ENCODE measurements around the gene ATG9B.

DNA sequence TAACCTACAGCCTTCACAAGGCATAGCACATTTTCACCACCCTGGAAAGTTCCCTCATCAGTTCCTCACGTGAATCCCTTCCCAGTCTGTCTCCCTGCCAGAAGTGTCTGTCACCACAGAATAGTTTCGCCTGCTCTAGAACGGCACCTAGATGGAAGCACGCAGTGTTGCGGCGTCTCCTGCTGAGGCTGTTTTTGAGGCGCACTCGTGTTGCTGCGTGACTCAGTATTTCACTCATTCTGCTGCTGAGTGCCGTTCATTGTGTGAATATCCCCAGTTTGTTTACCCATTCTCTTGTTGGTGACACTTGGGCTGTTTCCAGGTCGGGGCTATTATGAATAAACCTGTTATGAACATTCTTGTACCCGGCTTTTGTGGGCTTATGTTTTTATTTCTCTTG, 20.7 kb downstream of the ATG9B start:
- TF ChIP-seq, protein P1, sequence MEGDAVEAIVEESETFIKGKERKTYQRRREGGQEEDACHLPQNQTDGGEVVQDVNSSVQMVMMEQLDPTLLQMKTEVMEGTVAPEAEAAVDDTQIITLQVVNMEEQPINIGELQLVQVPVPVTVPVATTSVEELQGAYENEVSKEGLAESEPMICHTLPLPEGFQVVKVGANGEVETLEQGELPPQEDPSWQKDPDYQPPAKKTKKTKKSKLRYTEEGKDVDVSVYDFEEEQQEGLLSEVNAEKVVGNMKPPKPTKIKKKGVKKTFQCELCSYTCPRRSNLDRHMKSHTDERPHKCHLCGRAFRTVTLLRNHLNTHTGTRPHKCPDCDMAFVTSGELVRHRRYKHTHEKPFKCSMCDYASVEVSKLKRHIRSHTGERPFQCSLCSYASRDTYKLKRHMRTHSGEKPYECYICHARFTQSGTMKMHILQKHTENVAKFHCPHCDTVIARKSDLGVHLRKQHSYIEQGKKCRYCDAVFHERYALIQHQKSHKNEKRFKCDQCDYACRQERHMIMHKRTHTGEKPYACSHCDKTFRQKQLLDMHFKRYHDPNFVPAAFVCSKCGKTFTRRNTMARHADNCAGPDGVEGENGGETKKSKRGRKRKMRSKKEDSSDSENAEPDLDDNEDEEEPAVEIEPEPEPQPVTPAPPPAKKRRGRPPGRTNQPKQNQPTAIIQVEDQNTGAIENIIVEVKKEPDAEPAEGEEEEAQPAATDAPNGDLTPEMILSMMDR (IDR thresholded peaks at IDR 0.05): no peak
- no peak for TF ChIP-seq RAD21 (conservative IDR thresholded peaks at IDR 0.05 in 1 of 2, IDR thresholded peaks at IDR 0.05 in 1 of 2)
- TF ChIP-seq, protein P2, sequence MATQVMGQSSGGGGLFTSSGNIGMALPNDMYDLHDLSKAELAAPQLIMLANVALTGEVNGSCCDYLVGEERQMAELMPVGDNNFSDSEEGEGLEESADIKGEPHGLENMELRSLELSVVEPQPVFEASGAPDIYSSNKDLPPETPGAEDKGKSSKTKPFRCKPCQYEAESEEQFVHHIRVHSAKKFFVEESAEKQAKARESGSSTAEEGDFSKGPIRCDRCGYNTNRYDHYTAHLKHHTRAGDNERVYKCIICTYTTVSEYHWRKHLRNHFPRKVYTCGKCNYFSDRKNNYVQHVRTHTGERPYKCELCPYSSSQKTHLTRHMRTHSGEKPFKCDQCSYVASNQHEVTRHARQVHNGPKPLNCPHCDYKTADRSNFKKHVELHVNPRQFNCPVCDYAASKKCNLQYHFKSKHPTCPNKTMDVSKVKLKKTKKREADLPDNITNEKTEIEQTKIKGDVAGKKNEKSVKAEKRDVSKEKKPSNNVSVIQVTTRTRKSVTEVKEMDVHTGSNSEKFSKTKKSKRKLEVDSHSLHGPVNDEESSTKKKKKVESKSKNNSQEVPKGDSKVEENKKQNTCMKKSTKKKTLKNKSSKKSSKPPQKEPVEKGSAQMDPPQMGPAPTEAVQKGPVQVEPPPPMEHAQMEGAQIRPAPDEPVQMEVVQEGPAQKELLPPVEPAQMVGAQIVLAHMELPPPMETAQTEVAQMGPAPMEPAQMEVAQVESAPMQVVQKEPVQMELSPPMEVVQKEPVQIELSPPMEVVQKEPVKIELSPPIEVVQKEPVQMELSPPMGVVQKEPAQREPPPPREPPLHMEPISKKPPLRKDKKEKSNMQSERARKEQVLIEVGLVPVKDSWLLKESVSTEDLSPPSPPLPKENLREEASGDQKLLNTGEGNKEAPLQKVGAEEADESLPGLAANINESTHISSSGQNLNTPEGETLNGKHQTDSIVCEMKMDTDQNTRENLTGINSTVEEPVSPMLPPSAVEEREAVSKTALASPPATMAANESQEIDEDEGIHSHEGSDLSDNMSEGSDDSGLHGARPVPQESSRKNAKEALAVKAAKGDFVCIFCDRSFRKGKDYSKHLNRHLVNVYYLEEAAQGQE (IDR thresholded peaks at IDR 0.05): no peak

Measured in A549 (cell line).